Caco-2 (cell line): ENCODE measurements around the gene MED13L. TPM values are rescaled to one million over a fixed set of nuclear protein-coding genes. Genes with fewer than 3 reads are reported as not detected.
A peak's percentile ranks its signal among the peaks of the same experiment; 100 is the strongest.

Experiments used
- BruUV-seq: library from RNA; stranded (reverse); fragments of 400-500 nt; replicated peaks from 2 replicates; lab custom pipeline; 2021; lab: Mats Ljungman, UMichigan
- CTCF ChIA-PET: fragments of 300-600 bp; sonication (Branson Sonifier 250); formaldehyde crosslinking; loops from one replicate; lab custom pipeline; 2022; ENCODE audit warnings: antibody characterized with exemption; lab: Charles Lee
- POLR2A ChIA-PET: fragments of 300-600 bp; sonication (Branson Sonifier 250); formaldehyde crosslinking; loops from one replicate; lab custom pipeline; 2022; ENCODE audit warnings: antibody characterized with exemption; lab: Charles Lee
- DNase-seq, 2 experiments: peaks; one replicate each; pipeline versions ENCODE4 v3.0.0 to v3.0.0-alpha.2; 2020 to 2022
- H3K27me3 ChIP-seq: replicated peaks from 2 replicates; pipeline ENCODE4 v1.6.0; 2011; ENCODE audit warnings: low read length; ENCODE audit not compliant: control insufficient read depth, insufficient read depth
- H3K36me3 ChIP-seq: 2 replicates; pipeline ENCODE4 v1.5.1; 2011; ENCODE audit warnings: low read length; ENCODE audit not compliant: control insufficient read depth, insufficient read depth
- H3K4me1 ChIP-seq: fragments of 250-450 bp; sonication (Bioruptor Pico); 2 replicates; pipeline ENCODE4 v1.5.1; 2020; ENCODE audit warnings: mild to moderate bottlenecking
- H3K4me3 ChIP-seq: 2 replicates; pipeline ENCODE4 v1.5.1; 2011; ENCODE audit warnings: low read depth, mild to moderate bottlenecking, control low read depth, low read length
- H3K9me3 ChIP-seq: fragments of 250-450 bp; sonication (Bioruptor Pico); 2 replicates; pipeline ENCODE4 v1.5.1; 2020; ENCODE audit warnings: mild to moderate bottlenecking, moderate library complexity
- H3K27ac Mint-ChIP-seq: one replicate; pipeline ENCODE4 v1.8.0; 2022; ENCODE audit warnings: mixed read lengths; ENCODE audit not compliant: unreplicated experiment
- H3K27me3 Mint-ChIP-seq: one replicate; pipeline ENCODE4 v1.8.0; 2022; ENCODE audit warnings: mixed read lengths; ENCODE audit not compliant: insufficient read depth, unreplicated experiment
- H3K36me3 Mint-ChIP-seq: one replicate; pipeline ENCODE4 v1.8.0; 2022; ENCODE audit warnings: mild to moderate bottlenecking, mixed read lengths; ENCODE audit not compliant: insufficient read depth, unreplicated experiment
- H3K4me1 Mint-ChIP-seq: one replicate; pipeline ENCODE4 v1.8.0; 2022; ENCODE audit warnings: low read depth, mixed read lengths; ENCODE audit not compliant: unreplicated experiment
- H3K4me3 Mint-ChIP-seq: one replicate; pipeline ENCODE4 v1.8.0; 2022; ENCODE audit warnings: mild to moderate bottlenecking, moderate library complexity, mixed read lengths; ENCODE audit not compliant: unreplicated experiment
- H3K9me3 Mint-ChIP-seq: one replicate; pipeline ENCODE4 v1.8.0; 2022; ENCODE audit warnings: mixed read lengths; ENCODE audit not compliant: unreplicated experiment
- CTCF ChIP-seq, 2 experiments: fragments of 200-600 bp in 1 of 2; IDR thresholded peaks; 1 replicate in 1 of 2; 2 replicates in 1 of 2; pipeline versions ENCODE4 v1.5.1 to v1.8.0; 2011 to 2022; ENCODE audit warnings: antibody characterized with exemption in 1 of 2, control low read depth in 1 of 2, inconsistent platforms in 1 of 2, low read depth in 1 of 2, low read length in 1 of 2, mild to moderate bottlenecking in 1 of 2, moderate library complexity in 1 of 2; ENCODE audit not compliant: insufficient read depth in 1 of 2, severe bottlenecking in 1 of 2, unreplicated experiment in 1 of 2
- intact Hi-C: fragments of 100-400 bp; cut with micrococcal nuclease; formaldehyde crosslinking; loops from one replicate; pipeline ENCODE4 v1.10.0; 2022; ENCODE audit not compliant: unreplicated experiment
- total RNA-seq: library from RNA; stranded (reverse); gene quantifications from 2 replicates; pipeline ENCODE4 v1.2.3, GENCODE V29; 2022

The MED13L gene
- total RNA-seq, 1 experiment from 2014 or later = 160 TPM

GRCh38 chr12:116245189-116245588, 32.3 kb downstream of the MED13L start:
- POLR2A ChIA-PET = no interaction called here

GRCh38 chr12:116244474-116245090, 32.9 kb downstream of the MED13L start:
- H3K4me3 ChIP-seq = no peak overlapping the region
- TF ChIP-seq CTCF (IDR thresholded peaks at IDR 0.05; ENCODE audit: insufficient read depth in 1 of 2, low read depth in 1 of 2, low read length in 1 of 2, severe bottlenecking in 1 of 2, unreplicated experiment in 1 of 2) = no peak
- H3K4me1 ChIP-seq = peaks cover 21% of the 10 kb centered on the region
- DNase-seq = no peak
- H3K4me1 Mint-ChIP-seq = peaks cover 21% of the 10 kb centered on the region
- no peaks in the 10 kb centered on the region for H3K9me3 ChIP-seq
- H3K27me3 ChIP-seq = no peaks in the 10 kb centered on the region
- ChIA-PET POLR2A (no interaction called here), CTCF (no interaction called here)
- H3K36me3 Mint-ChIP-seq = peaks cover 10% of the 10 kb centered on the region
- peak overlapping the region; percentile 24 for H3K27ac Mint-ChIP-seq
- H3K36me3 ChIP-seq = no peaks in the 10 kb centered on the region
- no TSS peak for BruUV-seq
- intact Hi-C loops = no loop called here
- no peaks in the 10 kb centered on the region for H3K27me3 Mint-ChIP-seq
- H3K4me3 Mint-ChIP-seq = no peak overlapping the region
- H3K9me3 Mint-ChIP-seq = peaks cover 3% of the 10 kb centered on the region

More at GRCh38 chr12:116245189-116245588, 32.3 kb downstream of the MED13L start:
- CTCF ChIA-PET = no interaction called here
- H3K27ac Mint-ChIP-seq = no peak overlapping the region
- H3K4me1 Mint-ChIP-seq = peaks cover 21% of the 10 kb centered on the region
- H3K4me1 ChIP-seq = peaks cover 21% of the 10 kb centered on the region
- H3K4me3 Mint-ChIP-seq = no peak overlapping the region
- intact Hi-C loops = no loop called here
- peaks cover 8% of the 10 kb centered on the region for H3K9me3 Mint-ChIP-seq
- TF ChIP-seq CTCF (IDR thresholded peaks at IDR 0.05; ENCODE audit: insufficient read depth in 1 of 2, low read depth in 1 of 2, low read length in 1 of 2, severe bottlenecking in 1 of 2, unreplicated experiment in 1 of 2) = no peak
- no TSS peak for BruUV-seq
- H3K27me3 ChIP-seq = no peaks in the 10 kb centered on the region
- H3K9me3 ChIP-seq = peaks cover 3% of the 10 kb centered on the region; the same call in 1 of the 2 replicates
- no peak for DNase-seq
- no peak overlapping the region for H3K4me3 ChIP-seq
- H3K36me3 Mint-ChIP-seq = peaks cover 7% of the 10 kb centered on the region
- H3K27me3 Mint-ChIP-seq = no peaks in the 10 kb centered on the region
- H3K36me3 ChIP-seq = no peaks in the 10 kb centered on the region

- BruUV-seq = no TSS peak
- H3K36me3 Mint-ChIP-seq = peaks cover 10% of the 10 kb centered on the region
- POLR2A ChIA-PET = no interaction called here
- H3K9me3 Mint-ChIP-seq = no peaks in the 10 kb centered on the region
- CTCF ChIA-PET = no interaction called here
- no peaks in the 10 kb centered on the region for H3K27me3 Mint-ChIP-seq
- peak overlapping the region; percentile 24 for H3K27ac Mint-ChIP-seq
- TF ChIP-seq CTCF (IDR thresholded peaks at IDR 0.05; ENCODE audit: insufficient read depth in 1 of 2, low read depth in 1 of 2, low read length in 1 of 2, severe bottlenecking in 1 of 2, unreplicated experiment in 1 of 2) = no peak
- H3K4me3 ChIP-seq = no peak overlapping the region
- H3K27me3 ChIP-seq = no peaks in the 10 kb centered on the region
- intact Hi-C loops = no loop called here
- no peak overlapping the region for H3K4me3 Mint-ChIP-seq
- no peaks in the 10 kb centered on the region for H3K9me3 ChIP-seq
- DNase-seq = no peak
- no peaks in the 10 kb centered on the region for H3K36me3 ChIP-seq
- peaks cover 21% of the 10 kb centered on the region for H3K4me1 Mint-ChIP-seq
- peaks cover 17% of the 10 kb centered on the region for H3K4me1 ChIP-seq
These were observed 33.5 kb downstream of the MED13L start for GRCh38 chr12:116244001-116244400.
